AG04450 (cell line): ENCODE measurements around the gene S100A5. TPM values are rescaled to one million over a fixed set of nuclear protein-coding genes. Genes with fewer than 3 reads are reported as not detected.

Experiments
- CTCF ChIA-PET: fragments of 300-600, 350-600 bp; formaldehyde crosslinking; extraction: SDS; loops from one replicate; lab custom pipeline; 2022; ENCODE audit warnings: antibody characterized with exemption, inconsistent platforms; lab: Charles Lee
- POLR2A ChIA-PET: fragments of 350-600 bp; formaldehyde crosslinking; extraction: SDS; loops from one replicate; lab custom pipeline; 2021; ENCODE audit warnings: antibody characterized with exemption, inconsistent platforms; lab: Yijun Ruan, JAX
- DNase-seq: peaks from one replicate; pipeline ENCODE4 v3.0.0-alpha.2; 2011; ENCODE audit warnings: low read depth, low spot score
- H3K27ac ChIP-seq: one replicate; pipeline ENCODE4 v1.5.1; 2012; ENCODE audit warnings: low read depth, low read length, control low read depth
- H3K27me3 ChIP-seq: one replicate; pipeline ENCODE4 v1.6.0; 2012; ENCODE audit warnings: low read length; ENCODE audit not compliant: control insufficient read depth, insufficient read depth
- H3K4me3 ChIP-seq: 2 replicates; pipeline ENCODE4 v1.5.1; 2011; ENCODE audit warnings: mild to moderate bottlenecking, low read depth, low read length, control low read depth
- H3K9me3 ChIP-seq: 2 replicates; pipeline ENCODE4 v1.5.1; 2012; ENCODE audit warnings: low read length; ENCODE audit not compliant: control insufficient read depth, insufficient read depth
- CTCF ChIP-seq: IDR thresholded peaks from 2 replicates; pipeline ENCODE4 v1.5.1; 2011; ENCODE audit warnings: low read depth, low read length, control low read depth, inconsistent platforms
- polyA plus RNA-seq: library from polyadenylated mRNA; depleted of rRNA; stranded (reverse); fragments of >200 nt; gene quantifications from 2 replicates; pipeline ENCODE4 v1.2.3, GENCODE V29; 2011

S100A5 gene
- polyA plus RNA-seq, 1 experiment: 0.42 TPM

- ChIA-PET CTCF (no interaction called here), POLR2A (no interaction called here)
- H3K4me3 ChIP-seq: no peak overlapping the region
- no peak overlapping the region for H3K27ac ChIP-seq
- no peaks in the 10 kb centered on the region for H3K9me3 ChIP-seq
- no peak for DNase-seq
- H3K27me3 ChIP-seq: no peaks in the 10 kb centered on the region
- TF ChIP-seq CTCF: no peak
Observed at GRCh38 chr1:153513023-153513422, 27.7 kb downstream of the S100A5 start.

GRCh38 chr1:153510984-153511410, 29.7 kb downstream of the S100A5 start:
- CTCF ChIA-PET: interaction anchor here (0.6 to 6.2 kb wide), 66 partner anchors 9 to 481 kb away, joined by 3 to 163 read pairs (median 5); partner anchors contain the start of genes CHTOP, ILF2, INTS3 and PGLYRP4
- peak; percentile 98 for TF ChIP-seq CTCF
- DNase-seq: peak; percentile 42
- POLR2A ChIA-PET: interaction anchor here (1.0 to 1.4 kb wide), 3 partner anchors 22 to 117 kb away, joined by 3 to 4 read pairs (median 3); partner anchors contain the start of gene S100A13
- no peak overlapping the region for H3K27ac ChIP-seq
- no peaks in the 10 kb centered on the region for H3K9me3 ChIP-seq
- no peak overlapping the region for H3K4me3 ChIP-seq
- no peaks in the 10 kb centered on the region for H3K27me3 ChIP-seq

- DNase-seq: no peak
- CTCF ChIA-PET: interaction anchor here (0.6 to 6.2 kb wide), 28 partner anchors 8 to 656 kb away, joined by 3 to 163 read pairs (median 8); partner anchors contain the start of genes CHTOP, RAB13, S100A1 and S100A13
- Histone ChIP-seq H3K4me3 (no peak overlapping the region), H3K27ac (no peak overlapping the region), H3K9me3 (no peaks in the 10 kb centered on the region), H3K27me3 (no peaks in the 10 kb centered on the region)
- peak; percentile 65 for TF ChIP-seq CTCF
- POLR2A ChIA-PET: interaction anchor here (1.4 kb wide), 2 partner anchors 118 to 124 kb away, joined by 3 to 4 read pairs; partner anchors contain the start of genes CHTOP and S100A13
Observed at GRCh38 chr1:153509729-153510354, 30.9 kb downstream of the S100A5 start.

- POLR2A ChIA-PET: interaction anchor here (1.4 kb wide), 1 partner anchor 125 kb away, joined by 4 read pairs; the partner anchor contains the start of gene CHTOP
- no peaks in the 10 kb centered on the region for H3K27me3 ChIP-seq
- H3K4me3 ChIP-seq: no peak overlapping the region
- no peak overlapping the region for H3K27ac ChIP-seq
- no peak for TF ChIP-seq CTCF
- no peak for DNase-seq
- no peaks in the 10 kb centered on the region for H3K9me3 ChIP-seq
- CTCF ChIA-PET: interaction anchor here (1.0 to 6.2 kb wide), 10 partner anchors 11 to 157 kb away, joined by 3 to 163 read pairs (median 6); partner anchors contain the start of gene S100A13
Observed at GRCh38 chr1:153509036-153509435, 31.7 kb downstream of the S100A5 start.
